Panc1 (cell line): ENCODE results near the gene SLC22A23. TPM values are rescaled to one million over a fixed set of nuclear protein-coding genes. Genes with fewer than 3 reads are reported as not detected.

Experiments used
- ATAC-seq: fragments of 200-7000 bp; cut with Tn5 transposase; 2 replicates; pipeline ENCODE4 v1.9.1; 2020; ENCODE audit warnings: mild to moderate bottlenecking, moderate library complexity
- BruUV-seq: library from RNA; stranded (reverse); fragments of 400-500 nt; replicated peaks from 2 replicates; lab custom pipeline; 2021; lab: Mats Ljungman, UMichigan
- CTCF ChIA-PET: fragments of 300-600 bp; sonication (Branson Sonifier 250); formaldehyde crosslinking; loops from one replicate; lab custom pipeline; 2022; ENCODE audit warnings: antibody characterized with exemption; lab: Charles Lee
- POLR2A ChIA-PET: fragments of 300-600 bp; sonication (Branson Sonifier 250); formaldehyde crosslinking; loops from one replicate; lab custom pipeline; 2022; ENCODE audit warnings: antibody characterized with exemption; lab: Charles Lee
- DNase-seq: peaks from one replicate; pipeline ENCODE4 v3.0.0-alpha.2; 2010; ENCODE audit warnings: low read depth, low spot score
- H3K27ac ChIP-seq: 2 replicates; pipeline ENCODE4 v1.5.1; 2011; ENCODE audit warnings: mild to moderate bottlenecking, low read length, inconsistent platforms
- H3K27me3 ChIP-seq: fragments of 200-500 bp; sonication (Bioruptor generic); 2 replicates; pipeline ENCODE4 v1.6.0; 2014; ENCODE audit warnings: low read length, inconsistent platforms; ENCODE audit not compliant: control insufficient read depth, insufficient read depth
- H3K36me3 ChIP-seq: fragments of 200-500 bp; sonication (Bioruptor generic); 2 replicates; pipeline ENCODE4 v1.5.1; 2014; ENCODE audit warnings: inconsistent platforms, mild to moderate bottlenecking, low read length, moderate library complexity; ENCODE audit not compliant: control insufficient read depth, insufficient read depth
- H3K4me1 ChIP-seq: 2 replicates; pipeline ENCODE4 v1.5.1; 2011; ENCODE audit warnings: inconsistent platforms, mild to moderate bottlenecking, low read length, moderate library complexity; ENCODE audit not compliant: control insufficient read depth, insufficient read depth
- H3K4me3 ChIP-seq, 2 experiments: 2 replicates each; pipeline ENCODE4 v1.5.1; 2011 to 2012; ENCODE audit warnings: low read depth in 2 of 2, low read length in 2 of 2, mild to moderate bottlenecking in 2 of 2, inconsistent platforms in 1 of 2, moderate library complexity in 1 of 2
- H3K9me3 ChIP-seq: fragments of 200-500 bp; sonication (Bioruptor generic); 2 replicates; pipeline ENCODE4 v1.5.1; 2014; ENCODE audit warnings: low read depth, mild to moderate bottlenecking, inconsistent platforms, low read length, moderate library complexity; ENCODE audit not compliant: control insufficient read depth, insufficient read depth
- POLR2AphosphoS5 ChIP-seq: IDR thresholded peaks from 2 replicates; pipeline ENCODE4 v1.6.1; 2012; ENCODE audit warnings: mild to moderate bottlenecking, low read depth, low read length, moderate library complexity
- SIN3A ChIP-seq: IDR thresholded peaks from 2 replicates; pipeline ENCODE4 v1.6.1; 2012; ENCODE audit warnings: low read depth, mild to moderate bottlenecking, low read length, moderate library complexity, borderline replicate concordance; ENCODE audit not compliant: insufficient read depth
- TCF7L2 ChIP-seq: IDR thresholded peaks from 2 replicates; pipeline ENCODE4 v1.6.1; 2011; ENCODE audit warnings: mild to moderate bottlenecking, low read depth, low read length, inconsistent platforms
- in situ Hi-C: cut with HindIII; loops from 2 replicates; pipeline ENCODE4 v1.10.0; 2016; ENCODE audit warnings: low sequenced_read_pairs, low pct_unique_long_range_greater_than_20kb
- intact Hi-C: fragments of 100-400 bp; cut with micrococcal nuclease; formaldehyde crosslinking; loops from one replicate; pipeline ENCODE4 v1.10.0; 2022; ENCODE audit not compliant: unreplicated experiment
- total RNA-seq: library from RNA; stranded (reverse); gene quantifications from one replicate; pipeline ENCODE4 v1.2.1, GENCODE V29; 2021; ENCODE audit not compliant: unreplicated experiment
- TF ChIP-seq, protein P1 (sequence below), 2 experiments: IDR thresholded peaks; 2 replicates each; pipeline ENCODE4 v1.6.1; 2011 to 2012; ENCODE audit warnings: low read depth in 2 of 2, control low read depth in 1 of 2, low read length in 1 of 2, mild to moderate bottlenecking in 1 of 2, moderate library complexity in 1 of 2; ENCODE audit not compliant: insufficient read depth in 1 of 2
- TF ChIP-seq, protein P2 (sequence below): fragments of 450-650 bp; IDR thresholded peaks from 2 replicates; pipeline ENCODE4 v1.5.1; 2017; ENCODE audit warnings: mild to moderate bottlenecking

The SLC22A23 gene
- total RNA-seq, 1 experiment from 2014 or later: 4.5 TPM

DNA sequence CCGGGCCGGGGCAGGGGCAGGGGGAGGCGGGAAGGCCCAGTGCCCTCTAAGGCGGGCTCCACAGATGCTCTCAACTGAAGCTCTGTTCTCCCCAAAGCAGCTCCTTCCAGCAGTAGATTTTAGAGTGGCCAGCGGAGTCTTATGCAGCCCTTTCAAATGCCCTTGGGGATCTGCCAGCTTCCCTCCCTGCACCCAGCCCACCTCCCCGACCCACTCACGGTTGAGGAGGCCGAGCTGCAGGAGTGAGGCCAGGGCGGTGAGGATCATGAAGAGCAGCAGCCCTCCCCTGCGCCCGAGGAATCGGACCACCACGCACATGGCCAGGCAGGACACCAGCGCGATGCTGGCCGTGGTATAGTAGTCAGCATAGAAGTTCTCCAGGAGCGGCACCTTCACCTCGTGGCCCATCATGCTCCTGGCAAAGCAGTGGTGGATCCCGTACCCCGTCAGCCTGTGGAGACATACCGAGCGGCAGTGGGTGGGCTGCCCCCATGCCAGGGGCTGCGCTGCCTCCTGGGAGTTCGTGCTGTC, 170.1 kb downstream of the SLC22A23 start:
- no peaks in the 10 kb centered on the region for H3K27me3 ChIP-seq
- no peak overlapping the region for H3K27ac ChIP-seq
- intact Hi-C loops (no loop called here), in situ Hi-C loops (no loop called here)
- BruUV-seq: no TSS peak
- DNase-seq: no peak
- H3K4me1 ChIP-seq: no peaks in the 10 kb centered on the region
- H3K4me3 ChIP-seq: no peak overlapping the region
- ATAC-seq: no peak
- POLR2A ChIA-PET: interaction anchor here (0.5 to 0.6 kb wide), 2 partner anchors 154 to 605 kb away, joined by 3 to 4 read pairs; no protein-coding TSS in a partner anchor
- TF ChIP-seq, protein P1, sequence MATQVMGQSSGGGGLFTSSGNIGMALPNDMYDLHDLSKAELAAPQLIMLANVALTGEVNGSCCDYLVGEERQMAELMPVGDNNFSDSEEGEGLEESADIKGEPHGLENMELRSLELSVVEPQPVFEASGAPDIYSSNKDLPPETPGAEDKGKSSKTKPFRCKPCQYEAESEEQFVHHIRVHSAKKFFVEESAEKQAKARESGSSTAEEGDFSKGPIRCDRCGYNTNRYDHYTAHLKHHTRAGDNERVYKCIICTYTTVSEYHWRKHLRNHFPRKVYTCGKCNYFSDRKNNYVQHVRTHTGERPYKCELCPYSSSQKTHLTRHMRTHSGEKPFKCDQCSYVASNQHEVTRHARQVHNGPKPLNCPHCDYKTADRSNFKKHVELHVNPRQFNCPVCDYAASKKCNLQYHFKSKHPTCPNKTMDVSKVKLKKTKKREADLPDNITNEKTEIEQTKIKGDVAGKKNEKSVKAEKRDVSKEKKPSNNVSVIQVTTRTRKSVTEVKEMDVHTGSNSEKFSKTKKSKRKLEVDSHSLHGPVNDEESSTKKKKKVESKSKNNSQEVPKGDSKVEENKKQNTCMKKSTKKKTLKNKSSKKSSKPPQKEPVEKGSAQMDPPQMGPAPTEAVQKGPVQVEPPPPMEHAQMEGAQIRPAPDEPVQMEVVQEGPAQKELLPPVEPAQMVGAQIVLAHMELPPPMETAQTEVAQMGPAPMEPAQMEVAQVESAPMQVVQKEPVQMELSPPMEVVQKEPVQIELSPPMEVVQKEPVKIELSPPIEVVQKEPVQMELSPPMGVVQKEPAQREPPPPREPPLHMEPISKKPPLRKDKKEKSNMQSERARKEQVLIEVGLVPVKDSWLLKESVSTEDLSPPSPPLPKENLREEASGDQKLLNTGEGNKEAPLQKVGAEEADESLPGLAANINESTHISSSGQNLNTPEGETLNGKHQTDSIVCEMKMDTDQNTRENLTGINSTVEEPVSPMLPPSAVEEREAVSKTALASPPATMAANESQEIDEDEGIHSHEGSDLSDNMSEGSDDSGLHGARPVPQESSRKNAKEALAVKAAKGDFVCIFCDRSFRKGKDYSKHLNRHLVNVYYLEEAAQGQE (IDR thresholded peaks at IDR 0.05; ENCODE audit: insufficient read depth in 1 of 2, low read depth in 2 of 2, low read length in 1 of 2): no peak
- TF ChIP-seq POLR2AphosphoS5 (no peak), SIN3A (no peak), TCF7L2 (no peak)
- TF ChIP-seq, protein P2, sequence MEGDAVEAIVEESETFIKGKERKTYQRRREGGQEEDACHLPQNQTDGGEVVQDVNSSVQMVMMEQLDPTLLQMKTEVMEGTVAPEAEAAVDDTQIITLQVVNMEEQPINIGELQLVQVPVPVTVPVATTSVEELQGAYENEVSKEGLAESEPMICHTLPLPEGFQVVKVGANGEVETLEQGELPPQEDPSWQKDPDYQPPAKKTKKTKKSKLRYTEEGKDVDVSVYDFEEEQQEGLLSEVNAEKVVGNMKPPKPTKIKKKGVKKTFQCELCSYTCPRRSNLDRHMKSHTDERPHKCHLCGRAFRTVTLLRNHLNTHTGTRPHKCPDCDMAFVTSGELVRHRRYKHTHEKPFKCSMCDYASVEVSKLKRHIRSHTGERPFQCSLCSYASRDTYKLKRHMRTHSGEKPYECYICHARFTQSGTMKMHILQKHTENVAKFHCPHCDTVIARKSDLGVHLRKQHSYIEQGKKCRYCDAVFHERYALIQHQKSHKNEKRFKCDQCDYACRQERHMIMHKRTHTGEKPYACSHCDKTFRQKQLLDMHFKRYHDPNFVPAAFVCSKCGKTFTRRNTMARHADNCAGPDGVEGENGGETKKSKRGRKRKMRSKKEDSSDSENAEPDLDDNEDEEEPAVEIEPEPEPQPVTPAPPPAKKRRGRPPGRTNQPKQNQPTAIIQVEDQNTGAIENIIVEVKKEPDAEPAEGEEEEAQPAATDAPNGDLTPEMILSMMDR: no peak
- H3K36me3 ChIP-seq: no peaks in the 10 kb centered on the region
- CTCF ChIA-PET: interaction anchor here (0.6 kb wide), 1 partner anchor 438 kb away, joined by 4 read pairs; no protein-coding TSS in a partner anchor
- no peaks in the 10 kb centered on the region for H3K9me3 ChIP-seq

DNA sequence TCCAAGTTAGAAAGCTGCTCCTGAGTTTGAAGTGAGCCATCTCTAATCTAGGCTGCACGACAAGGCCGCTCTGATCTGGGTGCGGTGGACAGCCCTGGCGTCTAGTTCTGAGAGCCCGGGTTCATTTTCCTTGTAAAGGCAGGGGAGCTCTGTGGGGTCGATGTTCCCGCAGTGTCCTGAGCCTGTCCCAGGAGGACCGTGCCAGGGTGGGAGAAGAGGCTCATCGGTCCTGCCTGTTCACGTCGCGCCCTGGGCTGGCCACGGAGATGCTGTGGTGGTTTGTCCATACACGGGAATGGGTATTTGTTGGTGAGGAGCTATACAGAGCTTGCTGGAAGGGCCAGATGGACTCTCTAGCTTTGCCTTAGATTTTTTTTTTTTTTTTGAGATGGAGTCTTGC, 171.1 kb downstream of the SLC22A23 start:
- H3K27ac ChIP-seq: no peak overlapping the region
- H3K36me3 ChIP-seq: no peaks in the 10 kb centered on the region
- ChIA-PET POLR2A (interaction anchor here (0.7 kb wide), 1 partner anchor 691 kb away, joined by 3 read pairs; no protein-coding TSS in a partner anchor), CTCF (no interaction called here)
- H3K27me3 ChIP-seq: no peaks in the 10 kb centered on the region
- no TSS peak for BruUV-seq
- H3K4me3 ChIP-seq: no peak overlapping the region
- ATAC-seq (no peak), DNase-seq (no peak)
- in situ Hi-C loops (no loop called here), intact Hi-C loops (no loop called here)
- no peak for TF ChIP-seq POLR2AphosphoS5
- TF ChIP-seq, protein P1 (IDR thresholded peaks at IDR 0.05; ENCODE audit: insufficient read depth in 1 of 2, low read depth in 2 of 2, low read length in 1 of 2): no peak
- no peak for TF ChIP-seq SIN3A
- TF ChIP-seq, protein P2: no peak
- TF ChIP-seq TCF7L2: no peak
- H3K4me1 ChIP-seq: no peaks in the 10 kb centered on the region
- H3K9me3 ChIP-seq: no peaks in the 10 kb centered on the region
